ENCODE results near the gene SYTL2.

GRCh38 chr11:85685820-85686459 lies 125.0 kb downstream of the SYTL2 start, which contains the start of gene CCDC89:
- TF ChIP-seq POLR2A (IDR thresholded peaks at IDR 0.05) = no peak
- no peak for TF ChIP-seq POLR2AphosphoS5 (IDR thresholded peaks at IDR 0.05)
- TF ChIP-seq, protein P1, sequence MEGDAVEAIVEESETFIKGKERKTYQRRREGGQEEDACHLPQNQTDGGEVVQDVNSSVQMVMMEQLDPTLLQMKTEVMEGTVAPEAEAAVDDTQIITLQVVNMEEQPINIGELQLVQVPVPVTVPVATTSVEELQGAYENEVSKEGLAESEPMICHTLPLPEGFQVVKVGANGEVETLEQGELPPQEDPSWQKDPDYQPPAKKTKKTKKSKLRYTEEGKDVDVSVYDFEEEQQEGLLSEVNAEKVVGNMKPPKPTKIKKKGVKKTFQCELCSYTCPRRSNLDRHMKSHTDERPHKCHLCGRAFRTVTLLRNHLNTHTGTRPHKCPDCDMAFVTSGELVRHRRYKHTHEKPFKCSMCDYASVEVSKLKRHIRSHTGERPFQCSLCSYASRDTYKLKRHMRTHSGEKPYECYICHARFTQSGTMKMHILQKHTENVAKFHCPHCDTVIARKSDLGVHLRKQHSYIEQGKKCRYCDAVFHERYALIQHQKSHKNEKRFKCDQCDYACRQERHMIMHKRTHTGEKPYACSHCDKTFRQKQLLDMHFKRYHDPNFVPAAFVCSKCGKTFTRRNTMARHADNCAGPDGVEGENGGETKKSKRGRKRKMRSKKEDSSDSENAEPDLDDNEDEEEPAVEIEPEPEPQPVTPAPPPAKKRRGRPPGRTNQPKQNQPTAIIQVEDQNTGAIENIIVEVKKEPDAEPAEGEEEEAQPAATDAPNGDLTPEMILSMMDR (IDR thresholded peaks at IDR 0.05) = no peak
